ENCODE data around the gene SLBP. TPM values are rescaled to one million over a fixed set of nuclear protein-coding genes. Genes with fewer than 3 reads are reported as not detected.

Gene SLBP
- total and polyA plus RNA-seq, 2 donors (not counting 1 experiment from before 2014, with no cell fraction given): 19.4 to 31.8 TPM

DNA sequence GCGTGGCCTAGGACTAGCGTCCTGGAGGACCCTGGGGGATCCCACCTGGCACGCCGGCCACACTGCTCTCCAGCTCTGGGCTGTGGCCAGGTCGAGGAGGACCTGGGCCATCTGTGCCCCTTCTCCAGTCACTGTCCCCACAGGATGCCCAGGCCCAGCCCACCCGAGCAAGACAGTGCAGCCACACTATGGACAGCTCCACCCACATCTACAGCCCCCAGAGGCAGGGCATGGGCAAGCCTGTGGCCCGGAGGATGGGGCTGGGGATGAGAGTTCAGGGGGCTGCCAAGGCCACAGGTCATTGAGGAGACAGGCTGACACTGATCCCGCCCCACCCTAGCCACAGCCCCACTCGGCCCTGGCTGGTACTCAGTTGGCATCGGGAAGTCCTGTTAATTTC is 58.3 kb downstream of the SLBP start:
- no peaks in the 10 kb centered on the region for H3K9me3 Mint-ChIP-seq (ENCODE audit: insufficient read depth)
- no peak for ATAC-seq (ENCODE audit: low read depth)
- intact Hi-C loops (cut with micrococcal nuclease): no loop called here
- no peak overlapping the region for H3K4me3 Mint-ChIP-seq
- Histone ChIP-seq H3K9me3 (ENCODE audit: control extremely low read depth in 1 of 3, control insufficient read depth in 2 of 3, insufficient read depth in 1 of 3, low read length in 2 of 3) (peaks cover 0 to 4% (median 0%) of the 10 kb centered on the region in 3 donors), H3K9ac (ENCODE audit: low read length) (no peak overlapping the region), H2AFZ (ENCODE audit: insufficient read depth, low read depth, low read length, poor library complexity, severe bottlenecking) (no peak overlapping the region), H3K4me1 (ENCODE audit: control insufficient read depth in 2 of 2, insufficient read depth in 2 of 2, low read length in 2 of 2) (no peaks in the 10 kb centered on the region), H3K36me3 (replicated peaks in 1 of 2; ENCODE audit: control extremely low read depth in 1 of 2, control insufficient read depth in 1 of 2, extremely low read depth in 1 of 2, insufficient read depth in 2 of 2, low read length in 1 of 2) (no peaks in the 10 kb centered on the region), H4K20me1 (ENCODE audit: control insufficient read depth, insufficient read depth, low read length, poor library complexity, severe bottlenecking) (no peaks in the 10 kb centered on the region), H3K4me2 (replicated peaks; ENCODE audit: low read depth, low read length, poor library complexity, severe bottlenecking) (no peak overlapping the region), H3K27ac (ENCODE audit: low read length in 2 of 2) (no peak overlapping the region), H3K79me2 (ENCODE audit: control insufficient read depth, insufficient read depth, low read length) (no peaks in the 10 kb centered on the region), H3K27me3 (replicated peaks in 1 of 4; ENCODE audit: control extremely low read depth in 1 of 4, control insufficient read depth in 3 of 4, insufficient read depth in 4 of 4, low read length in 3 of 4) (no peaks in the 10 kb centered on the region), H3K4me3 (ENCODE audit: control extremely low read depth in 1 of 5, extremely low read depth in 1 of 5, insufficient read depth in 1 of 5, low read depth in 2 of 5, low read length in 4 of 5) (no peak overlapping the region)
- H3K4me1 Mint-ChIP-seq: no peaks in the 10 kb centered on the region
- ChIA-PET POLR2A (no interaction called here), CTCF (no interaction called here)
- WGBS (ENCODE audit: insufficient coverage): 90% methylated on average over 8 of the region's 10 CpGs
- TF ChIP-seq, protein P1, sequence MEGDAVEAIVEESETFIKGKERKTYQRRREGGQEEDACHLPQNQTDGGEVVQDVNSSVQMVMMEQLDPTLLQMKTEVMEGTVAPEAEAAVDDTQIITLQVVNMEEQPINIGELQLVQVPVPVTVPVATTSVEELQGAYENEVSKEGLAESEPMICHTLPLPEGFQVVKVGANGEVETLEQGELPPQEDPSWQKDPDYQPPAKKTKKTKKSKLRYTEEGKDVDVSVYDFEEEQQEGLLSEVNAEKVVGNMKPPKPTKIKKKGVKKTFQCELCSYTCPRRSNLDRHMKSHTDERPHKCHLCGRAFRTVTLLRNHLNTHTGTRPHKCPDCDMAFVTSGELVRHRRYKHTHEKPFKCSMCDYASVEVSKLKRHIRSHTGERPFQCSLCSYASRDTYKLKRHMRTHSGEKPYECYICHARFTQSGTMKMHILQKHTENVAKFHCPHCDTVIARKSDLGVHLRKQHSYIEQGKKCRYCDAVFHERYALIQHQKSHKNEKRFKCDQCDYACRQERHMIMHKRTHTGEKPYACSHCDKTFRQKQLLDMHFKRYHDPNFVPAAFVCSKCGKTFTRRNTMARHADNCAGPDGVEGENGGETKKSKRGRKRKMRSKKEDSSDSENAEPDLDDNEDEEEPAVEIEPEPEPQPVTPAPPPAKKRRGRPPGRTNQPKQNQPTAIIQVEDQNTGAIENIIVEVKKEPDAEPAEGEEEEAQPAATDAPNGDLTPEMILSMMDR (IDR thresholded peaks at IDR 0.05): no peak
- no peak for TF ChIP-seq EZH2 (IDR thresholded peaks at IDR 0.05; ENCODE audit: borderline replicate concordance, insufficient read depth, low read depth, low read length, poor library complexity, severe bottlenecking)
- no peak for DNase-seq
- H3K27me3 Mint-ChIP-seq: no peaks in the 10 kb centered on the region
- no peak overlapping the region for H3K27ac Mint-ChIP-seq

DNA sequence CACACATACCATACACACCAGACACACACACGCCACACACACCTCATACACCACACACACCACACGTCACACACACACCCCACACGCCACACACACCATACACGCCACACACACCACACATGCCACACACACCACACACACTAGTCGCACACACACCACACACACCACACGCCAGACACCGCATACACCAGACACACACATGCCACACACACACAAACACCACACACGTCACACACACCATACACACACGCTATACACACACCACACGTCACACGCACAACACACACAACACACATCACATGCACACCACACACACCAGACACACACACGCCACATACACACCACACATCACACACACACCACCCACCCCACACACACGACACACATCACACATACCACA is 60.0 kb downstream of the SLBP start:
- Histone ChIP-seq H2AFZ (ENCODE audit: insufficient read depth, low read depth, low read length, poor library complexity, severe bottlenecking) (no peak overlapping the region), H3K9ac (ENCODE audit: low read length) (no peak overlapping the region), H3K36me3 (replicated peaks in 1 of 2; ENCODE audit: control extremely low read depth in 1 of 2, control insufficient read depth in 1 of 2, extremely low read depth in 1 of 2, insufficient read depth in 2 of 2, low read length in 1 of 2) (no peaks in the 10 kb centered on the region), H3K27ac (ENCODE audit: low read length in 2 of 2) (no peak overlapping the region), H3K9me3 (ENCODE audit: control extremely low read depth in 1 of 3, control insufficient read depth in 2 of 3, insufficient read depth in 1 of 3, low read length in 2 of 3) (peaks cover 0 to 4% (median 0%) of the 10 kb centered on the region in 3 donors), H3K4me2 (replicated peaks; ENCODE audit: low read depth, low read length, poor library complexity, severe bottlenecking) (no peak overlapping the region), H3K27me3 (replicated peaks in 1 of 4; ENCODE audit: control extremely low read depth in 1 of 4, control insufficient read depth in 3 of 4, insufficient read depth in 4 of 4, low read length in 3 of 4) (no peaks in the 10 kb centered on the region), H3K79me2 (ENCODE audit: control insufficient read depth, insufficient read depth, low read length) (no peaks in the 10 kb centered on the region), H3K4me1 (ENCODE audit: control insufficient read depth in 2 of 2, insufficient read depth in 2 of 2, low read length in 2 of 2) (no peaks in the 10 kb centered on the region), H4K20me1 (ENCODE audit: control insufficient read depth, insufficient read depth, low read length, poor library complexity, severe bottlenecking) (no peaks in the 10 kb centered on the region), H3K4me3 (ENCODE audit: control extremely low read depth in 1 of 5, extremely low read depth in 1 of 5, insufficient read depth in 1 of 5, low read depth in 2 of 5, low read length in 4 of 5) (no peak overlapping the region)
- no peaks in the 10 kb centered on the region for H3K4me1 Mint-ChIP-seq
- no peak overlapping the region for H3K27ac Mint-ChIP-seq
- H3K9me3 Mint-ChIP-seq (ENCODE audit: insufficient read depth): no peaks in the 10 kb centered on the region
- no peak for DNase-seq
- intact Hi-C loops (cut with micrococcal nuclease): no loop called here
- no peak for TF ChIP-seq EZH2 (IDR thresholded peaks at IDR 0.05; ENCODE audit: borderline replicate concordance, insufficient read depth, low read depth, low read length, poor library complexity, severe bottlenecking)
- TF ChIP-seq, protein P1 (IDR thresholded peaks at IDR 0.05): no peak
- 97% methylated on average over 13 of the region's 13 CpGs for WGBS (ENCODE audit: insufficient coverage)
- POLR2A ChIA-PET: no interaction called here
- no peak for ATAC-seq (ENCODE audit: low read depth)
- no peaks in the 10 kb centered on the region for H3K27me3 Mint-ChIP-seq
- CTCF ChIA-PET: no interaction called here
- H3K4me3 Mint-ChIP-seq: no peak overlapping the region

All from B cell (primary cell).